ENCODE data around the gene C3orf62.
A peak's percentile ranks its signal among the peaks of the same experiment; 100 is the strongest.
"Not testable (repeated sequence)": the region's sequence is repeated elsewhere in the genome, so short reads cannot be mapped to it uniquely, and the experiment has no call there.

C3orf62 gene

GRCh38 chr3:49266410-49267095 is 10.5 kb downstream of the C3orf62 start:
- DNase-seq, result no peak

GRCh38 chr3:49265661-49266386 is 11.2 kb downstream of the C3orf62 start:
- DNase-seq, result no peak

GRCh38 chr3:49263159-49263889 is 13.7 kb downstream of the C3orf62 start:
- DNase-seq, result no peak

- no peak for DNase-seq
Measured at GRCh38 chr3:49260806-49261324, 16.2 kb downstream of the C3orf62 start.

DNA sequence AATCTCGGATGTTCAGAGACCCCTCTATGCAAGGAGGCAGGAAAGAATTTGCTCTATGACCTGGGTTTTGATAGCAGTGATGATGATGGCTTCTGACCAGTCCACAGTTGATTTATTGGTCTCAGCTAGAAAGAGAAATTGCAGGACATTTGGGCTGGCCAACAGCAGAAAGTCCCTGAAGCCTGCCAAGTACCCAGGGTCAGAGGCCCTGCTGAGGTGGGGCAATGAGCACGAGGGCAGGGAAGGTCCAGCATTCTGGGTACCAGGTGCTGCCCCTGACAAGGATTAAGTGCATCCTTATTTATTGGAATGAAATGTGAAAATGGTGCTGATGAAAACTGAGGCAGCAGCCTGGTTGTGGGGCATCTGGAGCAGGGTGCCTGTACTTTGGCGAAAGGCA is 19.8 kb downstream of the C3orf62 start:
- no peak for DNase-seq

- no peak for DNase-seq
Measured at GRCh38 chr3:49255718-49256511, 21.1 kb downstream of the C3orf62 start.

DNA sequence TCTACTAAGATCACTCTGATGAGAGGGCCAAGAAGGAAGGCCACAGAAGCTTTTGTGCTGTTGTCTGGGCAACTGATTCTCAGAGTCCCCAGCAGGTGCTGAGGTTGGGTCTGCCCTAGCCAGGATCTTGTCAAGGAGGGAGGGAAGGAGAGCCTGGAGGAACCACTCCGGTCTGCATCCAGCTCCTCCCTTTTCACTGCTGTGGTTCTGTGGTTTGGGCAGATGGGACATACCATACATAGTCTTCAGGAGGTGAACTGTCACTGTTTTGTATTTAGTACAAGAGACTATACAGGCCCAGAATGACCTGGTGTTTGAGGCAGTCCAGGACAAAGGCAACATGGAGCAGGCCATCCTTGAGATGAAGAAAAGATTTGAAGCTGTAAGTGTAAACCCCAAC is 21.9 kb downstream of the C3orf62 start:
- DNase-seq, result no peak

- no peak for DNase-seq
Measured at GRCh38 chr3:49253512-49253911, 23.5 kb downstream of the C3orf62 start.

- no peak for DNase-seq
Measured at GRCh38 chr3:49248840-49249227, 28.2 kb downstream of the C3orf62 start.

GRCh38 chr3:49244581-49245205 is 32.3 kb downstream of the C3orf62 start:
- peak in 1 of 5 donors; percentile 5 for DNase-seq

DNA sequence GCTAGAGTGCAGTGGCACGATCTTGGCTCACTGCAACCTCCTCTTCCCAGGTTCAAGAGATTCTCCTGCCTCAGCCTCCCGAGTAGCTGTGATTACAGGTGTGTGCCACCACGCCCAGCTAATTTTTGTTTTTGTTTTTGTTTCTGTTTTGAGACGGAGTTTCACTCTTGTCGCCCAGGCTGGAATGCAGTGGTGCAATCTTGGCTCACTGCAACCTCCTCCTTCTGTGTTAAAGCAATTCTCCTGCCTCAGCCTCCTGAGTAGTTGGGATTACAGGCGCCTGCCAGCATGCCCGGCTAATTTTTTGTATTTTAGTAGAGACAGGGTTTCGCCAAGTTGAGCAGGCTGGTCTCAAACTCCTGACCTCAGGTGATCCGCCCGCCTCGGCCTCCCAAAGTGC is 36.9 kb downstream of the C3orf62 start:
- not testable (repeated sequence) for DNase-seq

DNA sequence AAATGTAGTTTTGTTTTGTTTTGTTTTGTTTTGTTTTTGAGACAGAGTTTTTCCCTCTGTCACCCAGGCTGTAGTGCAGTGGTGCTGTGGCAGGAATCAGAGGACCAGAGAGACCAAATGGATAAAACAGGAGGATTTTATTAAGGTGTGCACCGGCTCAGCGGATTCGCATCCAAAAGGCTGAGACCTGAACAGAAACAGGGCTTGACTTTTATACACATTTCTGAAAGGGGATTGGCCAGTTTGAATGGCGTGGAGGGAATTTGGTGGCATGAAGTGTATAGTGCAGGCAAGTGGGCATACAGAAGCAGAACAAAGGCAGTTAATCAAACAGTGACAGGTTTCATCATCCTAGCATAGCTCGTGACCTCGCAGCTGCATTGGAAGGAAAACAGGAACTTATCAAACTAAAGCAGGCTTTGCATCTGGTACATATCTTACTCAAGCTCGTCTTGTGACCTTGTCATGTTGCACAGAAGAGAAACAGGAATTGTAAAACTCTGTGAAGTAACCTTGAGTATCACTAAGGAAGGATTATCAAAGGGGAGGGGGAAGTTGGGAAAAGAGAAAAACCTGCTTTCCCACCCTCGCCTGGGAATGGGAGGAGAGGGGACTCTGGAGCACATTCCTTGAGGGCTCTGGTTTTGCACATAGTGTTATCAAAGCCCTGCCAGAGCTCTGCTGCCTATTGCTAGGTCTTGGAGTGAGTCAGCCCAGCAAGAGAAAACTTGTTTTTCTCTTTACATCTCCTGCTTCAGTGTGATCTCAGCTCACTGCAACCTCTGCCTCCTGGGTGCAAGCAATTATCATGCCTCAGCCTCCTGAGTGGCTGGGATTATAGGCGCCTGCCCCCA is 38.5 kb downstream of the C3orf62 start:
- peak in 1 of 5 donors; percentile 61 for DNase-seq

- no peak for DNase-seq
Measured at GRCh38 chr3:49237344-49237743, 39.7 kb downstream of the C3orf62 start.

- DNase-seq, result no peak
Measured at GRCh38 chr3:49236226-49236625, 40.8 kb downstream of the C3orf62 start.

DNA sequence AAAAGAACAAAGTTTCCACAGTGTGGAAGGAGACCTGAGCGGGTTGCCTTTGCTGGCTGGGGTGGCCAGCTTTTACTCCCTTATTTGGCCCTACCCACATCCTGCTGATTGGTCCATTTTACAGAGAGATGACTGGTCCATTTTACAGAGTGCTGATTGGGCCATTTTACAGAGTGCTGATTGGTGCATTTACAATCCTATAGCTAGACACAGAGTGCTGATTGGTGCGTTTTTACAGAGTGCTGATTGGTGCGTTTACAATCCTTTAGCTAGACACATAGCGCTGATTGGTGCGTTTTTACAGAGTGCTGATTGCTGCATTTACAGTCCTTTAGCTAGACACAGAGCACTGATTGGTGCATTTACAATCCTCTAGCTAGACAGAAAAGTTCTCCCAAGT is 48.2 kb downstream of the C3orf62 start:
- not testable (repeated sequence) for DNase-seq

DNA sequence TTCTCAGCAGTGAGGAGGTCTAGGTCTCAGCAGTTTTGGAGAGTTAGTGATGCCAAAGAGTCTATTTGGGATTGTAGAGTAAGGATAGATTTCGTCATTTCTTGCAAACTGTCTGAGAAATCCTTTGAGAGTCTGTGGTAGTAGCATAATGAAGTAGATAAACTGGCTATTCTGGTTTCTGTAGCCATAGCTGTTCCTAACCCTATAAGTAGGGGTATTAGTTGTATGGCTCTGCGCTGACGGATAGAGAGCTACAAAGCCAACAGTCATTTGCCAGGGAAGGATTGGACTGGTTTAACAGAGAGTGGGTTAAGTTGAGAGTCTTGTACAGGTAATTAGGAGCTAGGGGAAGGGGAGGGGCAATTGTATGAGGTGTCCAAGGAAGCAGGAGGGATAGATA is 55.0 kb downstream of the C3orf62 start:
- DNase-seq, result no peak

DNA sequence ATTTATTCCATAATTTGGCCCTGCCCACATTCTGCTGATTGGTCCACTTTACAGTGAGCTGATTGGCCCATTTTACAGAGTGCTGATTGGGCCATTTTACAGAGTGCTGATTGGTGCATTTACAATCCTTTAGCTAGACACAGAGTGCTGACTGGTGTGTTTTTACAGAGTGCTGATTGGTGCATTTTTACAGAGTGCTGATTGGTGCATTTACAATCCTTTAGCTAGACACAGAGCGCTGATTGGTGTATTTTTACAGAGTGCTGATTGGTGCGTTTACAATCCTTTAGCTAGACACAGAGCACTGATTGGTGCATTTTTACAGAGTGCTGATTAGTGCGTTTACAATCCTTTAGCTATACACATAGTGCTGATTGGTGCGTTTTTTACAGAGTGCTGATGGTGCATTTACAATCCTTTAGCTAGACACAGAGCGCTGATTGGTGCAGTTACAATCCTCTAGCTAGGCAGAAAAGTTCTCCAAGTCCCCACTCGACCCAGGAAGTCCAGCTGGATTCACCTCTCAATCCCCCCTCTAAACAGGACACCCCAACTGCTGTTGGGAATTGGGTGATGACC is 56.0 kb downstream of the C3orf62 start:
- DNase-seq, result not testable (repeated sequence)

DNA sequence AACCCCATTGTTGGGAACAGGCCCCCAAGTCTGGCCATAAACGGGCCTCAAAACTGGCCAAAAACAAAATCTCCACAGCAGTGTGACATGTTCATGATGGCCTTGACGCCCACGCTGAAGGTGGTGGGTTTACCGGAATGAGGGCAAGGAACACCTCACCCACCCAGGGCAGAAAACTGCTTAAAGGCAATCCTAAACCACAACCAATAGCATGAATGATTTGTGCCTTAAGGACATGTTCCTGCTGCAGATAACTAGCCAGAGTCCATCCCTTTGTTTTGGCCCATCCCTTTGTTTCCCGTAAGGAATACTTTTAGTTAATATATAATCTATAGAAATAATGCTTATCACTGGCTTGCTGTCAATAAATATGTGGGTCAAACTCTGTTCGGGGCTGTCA is 57.9 kb downstream of the C3orf62 start:
- DNase-seq, result no peak

Data from T-helper 1 cell (primary cell).